ENCODE measurements around the gene FBXL17. TPM values are rescaled to one million over a fixed set of nuclear protein-coding genes. Genes with fewer than 3 reads are reported as not detected.

Gene FBXL17
- polyA plus RNA-seq, 3 donors from 2014 or later = 2.8 to 8.5 (median 5.6) TPM

GRCh38 chr5:107990881-107991810, 390.8 kb downstream of the FBXL17 start:
- Mint-ChIP-seq H3K4me1 (peaks cover 40 to 41% of the 10 kb centered on the region in 2 donors), H3K27me3 (ENCODE audit: low read depth in 3 of 3) (peaks cover 0 to 2% (median 0%) of the 10 kb centered on the region in 3 donors), H3K27ac (peak overlapping the region; percentile 70 to 96 (median 92)), H3K4me3 (peak overlapping the region; percentile 71 to 88 (median 76)), H3K9me3 (no peaks in the 10 kb centered on the region), H3K36me3 (peaks cover 0 to 4% (median 0%) of the 10 kb centered on the region in 3 donors)
- DNase-seq = peak; percentile 54 to 58 (median 55)

- peaks cover 57 to 68% of the 10 kb centered on the region in 2 donors for H3K4me1 Mint-ChIP-seq
- H3K9me3 Mint-ChIP-seq = no peaks in the 10 kb centered on the region
- H3K4me3 Mint-ChIP-seq = no peak overlapping the region
- DNase-seq = no peak
- H3K27me3 Mint-ChIP-seq (ENCODE audit: low read depth in 3 of 3) = no peaks in the 10 kb centered on the region
- H3K36me3 Mint-ChIP-seq = no peaks in the 10 kb centered on the region
- peak overlapping the region in 3 of 6 donors; percentile 17 to 42 (median 35) for H3K27ac Mint-ChIP-seq
Observed at GRCh38 chr5:107985144-107985543, 396.8 kb downstream of the FBXL17 start.

- H3K27ac Mint-ChIP-seq = peak overlapping the region; percentile 83 to 96 (median 92)
- no peaks in the 10 kb centered on the region for H3K36me3 Mint-ChIP-seq
- peaks cover 65 to 78% of the 10 kb centered on the region in 2 donors for H3K4me1 Mint-ChIP-seq
- H3K9me3 Mint-ChIP-seq = no peaks in the 10 kb centered on the region
- DNase-seq = peak in 2 of 3 donors; percentile 22
- no peaks in the 10 kb centered on the region for H3K27me3 Mint-ChIP-seq (ENCODE audit: low read depth in 3 of 3)
- peak overlapping the region; percentile 62 to 87 (median 82) for H3K4me3 Mint-ChIP-seq
Observed at GRCh38 chr5:107982703-107983425, 399.0 kb downstream of the FBXL17 start.

GRCh38 chr5:107980923-107981692, 400.8 kb downstream of the FBXL17 start:
- Mint-ChIP-seq H3K27ac (peak overlapping the region; percentile 81 to 96 (median 91)), H3K9me3 (no peaks in the 10 kb centered on the region), H3K36me3 (no peaks in the 10 kb centered on the region), H3K4me3 (peak overlapping the region; percentile 15 to 84 (median 57)), H3K4me1 (peaks cover 76 to 91% of the 10 kb centered on the region in 2 donors), H3K27me3 (ENCODE audit: low read depth in 3 of 3) (no peaks in the 10 kb centered on the region)
- no peak for DNase-seq

GRCh38 chr5:107979900-107980299, 402.0 kb downstream of the FBXL17 start:
- Mint-ChIP-seq H3K36me3 (no peaks in the 10 kb centered on the region), H3K27ac (peak overlapping the region; percentile 83 to 96 (median 90)), H3K27me3 (ENCODE audit: low read depth in 3 of 3) (no peaks in the 10 kb centered on the region), H3K4me1 (peaks cover 69 to 82% of the 10 kb centered on the region in 2 donors), H3K9me3 (no peaks in the 10 kb centered on the region), H3K4me3 (peak overlapping the region; percentile 76 to 87 (median 78))
- DNase-seq = peak; percentile 63 to 67 (median 63)

GRCh38 chr5:107979291-107979690, 402.6 kb downstream of the FBXL17 start:
- peak overlapping the region; percentile 76 to 87 (median 78) for H3K4me3 Mint-ChIP-seq
- H3K36me3 Mint-ChIP-seq = no peaks in the 10 kb centered on the region

GRCh38 chr5:107977550-107978071, 404.3 kb downstream of the FBXL17 start:
- peak overlapping the region; percentile 32 to 88 (median 85) for H3K27ac Mint-ChIP-seq
- H3K36me3 Mint-ChIP-seq = no peaks in the 10 kb centered on the region
- H3K4me1 Mint-ChIP-seq = peaks cover 61 to 63% of the 10 kb centered on the region in 2 donors
- H3K4me3 Mint-ChIP-seq = peak overlapping the region; percentile 9 to 64 (median 41)
- no peaks in the 10 kb centered on the region for H3K27me3 Mint-ChIP-seq (ENCODE audit: low read depth in 3 of 3)
- H3K9me3 Mint-ChIP-seq = no peaks in the 10 kb centered on the region
- DNase-seq = no peak

More at GRCh38 chr5:107979291-107979690, 402.6 kb downstream of the FBXL17 start:
- H3K27me3 Mint-ChIP-seq (ENCODE audit: low read depth in 3 of 3) = no peaks in the 10 kb centered on the region
- no peaks in the 10 kb centered on the region for H3K9me3 Mint-ChIP-seq
- no peak for DNase-seq
- peak overlapping the region; percentile 80 to 96 (median 84) for H3K27ac Mint-ChIP-seq
- H3K4me1 Mint-ChIP-seq = peaks cover 69 to 76% of the 10 kb centered on the region in 2 donors

GRCh38 chr5:107975568-107975967, 406.3 kb downstream of the FBXL17 start:
- no peak overlapping the region for H3K4me3 Mint-ChIP-seq
- no peaks in the 10 kb centered on the region for H3K9me3 Mint-ChIP-seq
- no peaks in the 10 kb centered on the region for H3K27me3 Mint-ChIP-seq (ENCODE audit: low read depth in 3 of 3)
- peaks cover 0 to 3% (median 0%) of the 10 kb centered on the region in 3 donors for H3K36me3 Mint-ChIP-seq
- H3K27ac Mint-ChIP-seq = no peak overlapping the region
- peaks cover 44 to 52% of the 10 kb centered on the region in 2 donors for H3K4me1 Mint-ChIP-seq
- DNase-seq = no peak

GRCh38 chr5:107971846-107972245, 410.1 kb downstream of the FBXL17 start:
- peaks cover 8 to 16% of the 10 kb centered on the region in 2 donors for H3K4me1 Mint-ChIP-seq
- H3K36me3 Mint-ChIP-seq = peaks cover 0 to 3% (median 2%) of the 10 kb centered on the region in 3 donors
- no peak for DNase-seq
- peaks cover 0 to 2% (median 0%) of the 10 kb centered on the region in 3 donors for H3K27me3 Mint-ChIP-seq (ENCODE audit: low read depth in 3 of 3)
- no peak overlapping the region for H3K4me3 Mint-ChIP-seq
- peak overlapping the region in 1 of 6 donors; percentile 65 for H3K27ac Mint-ChIP-seq
- H3K9me3 Mint-ChIP-seq = no peaks in the 10 kb centered on the region

- no peak for DNase-seq
- Mint-ChIP-seq H3K4me1 (peaks cover 7 to 13% of the 10 kb centered on the region in 2 donors), H3K27ac (no peak overlapping the region), H3K4me3 (no peak overlapping the region), H3K36me3 (peaks cover 0 to 7% (median 3%) of the 10 kb centered on the region in 3 donors), H3K9me3 (no peaks in the 10 kb centered on the region), H3K27me3 (ENCODE audit: low read depth in 3 of 3) (peaks cover 0 to 4% (median 0%) of the 10 kb centered on the region in 3 donors)
Observed at GRCh38 chr5:107969847-107970246, 412.1 kb downstream of the FBXL17 start.

GRCh38 chr5:107968998-107969397, 412.9 kb downstream of the FBXL17 start:
- DNase-seq = no peak
- peaks cover 7 to 13% of the 10 kb centered on the region in 2 donors for H3K4me1 Mint-ChIP-seq
- H3K27ac Mint-ChIP-seq = no peak overlapping the region
- no peak overlapping the region for H3K4me3 Mint-ChIP-seq
- peaks cover 0 to 7% (median 3%) of the 10 kb centered on the region in 3 donors for H3K36me3 Mint-ChIP-seq
- no peaks in the 10 kb centered on the region for H3K9me3 Mint-ChIP-seq
- H3K27me3 Mint-ChIP-seq (ENCODE audit: low read depth in 3 of 3) = peaks cover 0 to 4% (median 0%) of the 10 kb centered on the region in 3 donors

GRCh38 chr5:107968406-107968843, 413.5 kb downstream of the FBXL17 start:
- H3K27me3 Mint-ChIP-seq (ENCODE audit: low read depth in 3 of 3) = peaks cover 0 to 4% (median 0%) of the 10 kb centered on the region in 3 donors
- no peak overlapping the region for H3K27ac Mint-ChIP-seq
- no peak overlapping the region for H3K4me3 Mint-ChIP-seq
- no peaks in the 10 kb centered on the region for H3K9me3 Mint-ChIP-seq
- no peak for DNase-seq
- H3K4me1 Mint-ChIP-seq = peaks cover 7 to 13% of the 10 kb centered on the region in 2 donors
- peaks cover 0 to 7% (median 3%) of the 10 kb centered on the region in 3 donors for H3K36me3 Mint-ChIP-seq

- Mint-ChIP-seq H3K36me3 (peaks cover 0 to 7% (median 4%) of the 10 kb centered on the region in 3 donors), H3K9me3 (no peaks in the 10 kb centered on the region), H3K27me3 (ENCODE audit: low read depth in 3 of 3) (peaks cover 0 to 5% (median 0%) of the 10 kb centered on the region in 3 donors), H3K4me3 (no peak overlapping the region), H3K27ac (no peak overlapping the region), H3K4me1 (no peaks in the 10 kb centered on the region)
- no peak for DNase-seq
Observed at GRCh38 chr5:107966201-107966600, 415.7 kb downstream of the FBXL17 start.

Measured in immature natural killer cell (primary cell).